GM12878 (cell line): ENCODE results near the gene PIK3C2B. TPM values are rescaled to one million over a fixed set of nuclear protein-coding genes. Genes with fewer than 3 reads are reported as not detected.

Source experiments
- ATAC-seq: fragments of 200-7000 bp; cut with Tn5 transposase; 3 replicates; pipeline ENCODE4 v1.9.1; 2020; ENCODE audit warnings: mild to moderate bottlenecking, moderate library complexity
- BruUV-seq: library from RNA; stranded (reverse); fragments of 400-500 nt; replicated peaks from 2 replicates; lab custom pipeline; 2021; lab: Mats Ljungman, UMichigan
- CTCF ChIA-PET: fragments of 300-600 bp; sonication (Branson Sonifier 250); formaldehyde crosslinking; extraction: SDS; loops from one replicate; lab custom pipeline; 2021; ENCODE audit warnings: inconsistent platforms; lab: Yijun Ruan, JAX
- POLR2A ChIA-PET: fragments of 350-600 bp; formaldehyde crosslinking; extraction: SDS; loops from one replicate; lab custom pipeline; 2021; ENCODE audit warnings: inconsistent platforms; lab: Charles Lee
- RAD21 ChIA-PET: fragments of 300-600 bp; sonication (Branson Sonifier 250); formaldehyde crosslinking; loops from one replicate; lab custom pipeline; 2023; ENCODE audit warnings: antibody characterized with exemption; ENCODE audit not compliant: unreplicated experiment; lab: Charles Lee
- SMC1A ChIA-PET: fragments of 300-600 bp; sonication (Branson Sonifier 250); formaldehyde crosslinking; loops from one replicate; lab custom pipeline; 2023; ENCODE audit not compliant: unreplicated experiment, uncharacterized antibody; lab: Charles Lee
- DNase-seq: peaks from one replicate; pipeline ENCODE4 v3.0.0-alpha.2; 2011; ENCODE audit warnings: low read depth, low spot score
- FAIRE-seq: peaks from 3 replicates; lab custom pipeline; 2011; peaks lifted over from hg19 to GRCh38; lab: Jason Lieb, UNC
- H2AFZ ChIP-seq: 2 replicates; pipeline ENCODE4 v1.6.0; 2011; ENCODE audit warnings: low read depth, low read length, control low read depth; ENCODE audit not compliant: control insufficient read depth
- H3K27ac ChIP-seq: 2 replicates; pipeline ENCODE4 v1.5.1; 2011; ENCODE audit warnings: control low read depth; ENCODE audit not compliant: control insufficient read depth, insufficient read depth
- H3K27me3 ChIP-seq, 2 experiments: replicated peaks in 1 of 2; 2 replicates each; pipeline versions ENCODE4 v1.6.0 to v1.6.1; 2011; ENCODE audit warnings: low read length in 1 of 2; ENCODE audit not compliant: control insufficient read depth in 2 of 2, insufficient read depth in 2 of 2
- H3K36me3 ChIP-seq, 2 experiments: 2 replicates each; pipeline ENCODE4 v1.5.1; 2011; ENCODE audit warnings: low read length in 1 of 2; ENCODE audit not compliant: control insufficient read depth in 2 of 2, insufficient read depth in 2 of 2
- H3K4me1 ChIP-seq: 2 replicates; pipeline ENCODE4 v1.6.1; 2011; ENCODE audit warnings: mild to moderate bottlenecking, low read length, moderate library complexity, mixed read lengths; ENCODE audit not compliant: control insufficient read depth, insufficient read depth
- H3K4me2 ChIP-seq: 2 replicates; pipeline ENCODE4 v1.6.0; 2011; ENCODE audit warnings: control low read depth; ENCODE audit not compliant: control insufficient read depth, insufficient read depth
- H3K4me3 ChIP-seq: fragments of 200-600 bp; sonication (generic); 2 replicates; pipeline ENCODE4 v1.5.1; 2016
- H3K79me2 ChIP-seq: 2 replicates; pipeline ENCODE4 v1.6.0; 2011; ENCODE audit warnings: low read length; ENCODE audit not compliant: control insufficient read depth, insufficient read depth
- H3K9ac ChIP-seq: 2 replicates; pipeline ENCODE4 v1.8.0; 2011; ENCODE audit warnings: low read length, control low read depth, mixed read lengths; ENCODE audit not compliant: control insufficient read depth, insufficient read depth
- H3K9me3 ChIP-seq: replicated peaks from 3 replicates; pipeline ENCODE4 v1.5.1; 2011; ENCODE audit warnings: mild to moderate bottlenecking, low read length; ENCODE audit not compliant: control insufficient read depth, insufficient read depth
- H4K20me1 ChIP-seq: 2 replicates; pipeline ENCODE4 v1.6.0; 2011; ENCODE audit not compliant: control insufficient read depth, insufficient read depth
- RAD51 ChIP-seq: fragments of 450-650 bp; IDR thresholded peaks from 2 replicates; pipeline ENCODE4 v1.6.1; 2016; ENCODE audit warnings: moderate library complexity, mild to moderate bottlenecking, inconsistent platforms
- WRNIP1 ChIP-seq: IDR thresholded peaks from 2 replicates; pipeline ENCODE4 v1.6.1; 2011; ENCODE audit warnings: low read depth, low read length, improper control_type of control experiment, borderline replicate concordance
- ZNF24 ChIP-seq: fragments of 450-650 bp; IDR thresholded peaks from 2 replicates; pipeline ENCODE4 v1.6.1; 2017; ENCODE audit warnings: antibody characterized with exemption, mild to moderate bottlenecking
- WGBS: methylation state at CpG from one replicate; pipeline ENCODE4 v1.1.6; 2016; ENCODE audit warnings: low lambda C conversion rate; ENCODE audit not compliant: insufficient replicate concordance, insufficient coverage; ENCODE audit errors: missing lambda C conversion rate; 5-methylcytosine and 5-hydroxymethylcytosine counted together
- in situ Hi-C: fragments of 300-500 bp; cut with MboI; formaldehyde crosslinking; loops from 9 replicates; pipeline ENCODE4 v1.14.3; 2018; ENCODE audit warnings: mixed read lengths
- intact Hi-C: fragments of 100-400 bp; cut with micrococcal nuclease; formaldehyde crosslinking; loops from one replicate; pipeline ENCODE4 v1.14.2; 2022; ENCODE audit not compliant: unreplicated experiment
- polyA plus RNA-seq, 11 experiments: library from polyadenylated mRNA; depleted of rRNA in 4 of 11; unstranded in 6 of 11; stranded (reverse) in 5 of 11; fragments of >200 nt; fragmentation: Nextera tagmentation in 4 of 11; fragmentation: Illumina TruSeq in 1 of 11; extraction: Ambion mirVana in 4 of 11; extraction: Trizol in 1 of 11; gene quantifications; 1 replicate in 1 of 11; 2 replicates in 10 of 11; pipeline versions ENCODE4 v1.2.1 to v1.2.3, GENCODE V29; 2011 to 2016; ENCODE audit warnings: inconsistent platforms in 2 of 11, missing spikeins in 2 of 11, low read depth in 1 of 11
- total RNA-seq, 4 experiments: library from RNA; depleted of rRNA in 3 of 4; stranded (reverse); fragments of >200 nt in 3 of 4; fragmentation: Illumina TruSeq in 1 of 4; extraction: Trizol in 1 of 4; gene quantifications; 2 replicates each; pipeline versions ENCODE4 v1.2.1 to v1.2.3, GENCODE V29; 2013 to 2021
- TF ChIP-seq, protein P1 (sequence below): fragments of 450-650 bp; IDR thresholded peaks from 2 replicates; pipeline ENCODE4 v1.6.1; 2018; ENCODE audit warnings: mild to moderate bottlenecking, low read depth, moderate library complexity; ENCODE audit not compliant: partially characterized antibody

PIK3C2B gene
- total and polyA plus RNA-seq, 10 of the 15 experiments (the other 5 are each of a cell fraction or from before 2014, with no cell fraction given): 2.2 to 38.1 (median 11.4) TPM

DNA sequence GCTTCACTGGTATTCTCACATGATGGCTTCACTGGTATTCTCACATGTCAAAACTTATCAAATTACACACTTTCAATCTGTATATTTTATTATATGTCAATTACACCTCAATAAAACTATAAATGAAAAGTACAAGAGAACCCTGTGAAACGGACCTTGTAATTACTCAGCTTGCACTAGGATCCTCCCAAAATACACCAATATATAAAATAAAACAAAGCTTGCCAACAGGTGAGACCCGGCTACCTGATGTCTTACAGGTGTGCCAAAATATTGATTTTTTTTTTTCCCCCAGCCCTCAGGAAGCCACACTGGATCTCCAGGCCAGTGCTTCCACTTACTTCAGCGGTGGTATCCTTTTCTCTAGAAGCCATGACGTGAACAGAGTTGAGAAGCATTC, 22.9 kb downstream of the PIK3C2B start:
- Histone ChIP-seq H2AFZ (no peak overlapping the region), H4K20me1 (no peaks in the 10 kb centered on the region), H3K27me3 (no peaks in the 10 kb centered on the region), H3K79me2 (peaks cover 4% of the 10 kb centered on the region), H3K36me3 (peaks cover 6 to 11% of the 10 kb centered on the region in 2 experiments; a peak in 3 of 4 replicates), H3K4me2 (no peak overlapping the region), H3K9ac (no peak overlapping the region), H3K4me1 (peaks cover 9% of the 10 kb centered on the region), H3K27ac (no peak overlapping the region), H3K9me3 (no peaks in the 10 kb centered on the region), H3K4me3 (no peak overlapping the region)
- ChIA-PET RAD21 (interaction anchor here (1.0 to 3.3 kb wide), 4 partner anchors 9 to 25 kb away, joined by 3 to 11 read pairs (median 3); no protein-coding TSS in a partner anchor), POLR2A (no interaction called here), CTCF (interaction anchor here (0.7 to 39.0 kb wide), 3 partner anchors 29 to 104 kb away, joined by 3 to 2021 read pairs (median 471); partner anchors contain the start of gene PIK3C2B), SMC1A (interaction anchor here (11.5 to 18.3 kb wide), 2 partner anchors 21 to 29 kb away, joined by 112 to 408 read pairs; partner anchors contain the start of gene PIK3C2B)
- ATAC-seq: no peak
- TF ChIP-seq, protein P1, sequence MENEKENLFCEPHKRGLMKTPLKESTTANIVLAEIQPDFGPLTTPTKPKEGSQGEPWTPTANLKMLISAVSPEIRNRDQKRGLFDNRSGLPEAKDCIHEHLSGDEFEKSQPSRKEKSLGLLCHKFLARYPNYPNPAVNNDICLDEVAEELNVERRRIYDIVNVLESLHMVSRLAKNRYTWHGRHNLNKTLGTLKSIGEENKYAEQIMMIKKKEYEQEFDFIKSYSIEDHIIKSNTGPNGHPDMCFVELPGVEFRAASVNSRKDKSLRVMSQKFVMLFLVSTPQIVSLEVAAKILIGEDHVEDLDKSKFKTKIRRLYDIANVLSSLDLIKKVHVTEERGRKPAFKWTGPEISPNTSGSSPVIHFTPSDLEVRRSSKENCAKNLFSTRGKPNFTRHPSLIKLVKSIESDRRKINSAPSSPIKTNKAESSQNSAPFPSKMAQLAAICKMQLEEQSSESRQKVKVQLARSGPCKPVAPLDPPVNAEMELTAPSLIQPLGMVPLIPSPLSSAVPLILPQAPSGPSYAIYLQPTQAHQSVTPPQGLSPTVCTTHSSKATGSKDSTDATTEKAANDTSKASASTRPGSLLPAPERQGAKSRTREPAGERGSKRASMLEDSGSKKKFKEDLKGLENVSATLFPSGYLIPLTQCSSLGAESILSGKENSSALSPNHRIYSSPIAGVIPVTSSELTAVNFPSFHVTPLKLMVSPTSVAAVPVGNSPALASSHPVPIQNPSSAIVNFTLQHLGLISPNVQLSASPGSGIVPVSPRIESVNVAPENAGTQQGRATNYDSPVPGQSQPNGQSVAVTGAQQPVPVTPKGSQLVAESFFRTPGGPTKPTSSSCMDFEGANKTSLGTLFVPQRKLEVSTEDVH: no peak
- no peak for TF ChIP-seq WRNIP1
- TF ChIP-seq RAD51: no peak
- TF ChIP-seq ZNF24: no peak
- no peak for FAIRE-seq
- intact Hi-C loops: no loop called here
- WGBS: 63% methylated on average over 4 of the region's 4 CpGs
- in situ Hi-C loops: no loop called here
- no TSS peak for BruUV-seq
- DNase-seq: no peak
